IMR-90 (cell line): ENCODE data around the gene CAMTA1. TPM values are rescaled to one million over a fixed set of nuclear protein-coding genes. Genes with fewer than 3 reads are reported as not detected.

Experiments used
- ATAC-seq: fragments of 200-7000 bp; cut with Tn5 transposase; 2 replicates; pipeline ENCODE4 v1.9.1; 2020; ENCODE audit warnings: low read depth, mild to moderate bottlenecking, moderate library complexity
- BruUV-seq: library from RNA; stranded (reverse); fragments of 400-500 nt; replicated peaks from 2 replicates; lab custom pipeline; 2021; lab: Mats Ljungman, UMichigan
- CTCF ChIA-PET: fragments of 300-600 bp; formaldehyde crosslinking; extraction: SDS; loops from one replicate; lab custom pipeline; 2021; ENCODE audit warnings: antibody characterized with exemption; lab: Yijun Ruan, JAX
- POLR2A ChIA-PET: fragments of 300-600 bp; sonication (Branson Sonifier 250); formaldehyde crosslinking; loops from one replicate; lab custom pipeline; 2022; ENCODE audit warnings: antibody characterized with exemption; ENCODE audit not compliant: unreplicated experiment; lab: Charles Lee
- DNase-seq: peaks from one replicate; pipeline ENCODE4 v3.0.0; 2013
- H2AFZ ChIP-seq: replicated peaks from 2 replicates; pipeline ENCODE3; 2013; ENCODE audit warnings: low read length, mild to moderate bottlenecking; ENCODE audit not compliant: poor library complexity
- H2AK5ac ChIP-seq: 2 replicates; pipeline ENCODE4 v1.6.1; 2013; ENCODE audit warnings: low read depth, low read length, inconsistent platforms
- H2AK9ac ChIP-seq: replicated peaks from 2 replicates; pipeline ENCODE3; 2013; ENCODE audit warnings: mild to moderate bottlenecking, low read depth, low read length, moderate library complexity; ENCODE audit not compliant: poor library complexity
- H2BK120ac ChIP-seq: 2 replicates; pipeline ENCODE4 v1.6.1; 2013; ENCODE audit warnings: low read depth, low read length, inconsistent platforms
- H2BK15ac ChIP-seq: 3 replicates; pipeline ENCODE4 v1.6.1; 2013; ENCODE audit warnings: low read depth, low read length, inconsistent platforms
- H2BK20ac ChIP-seq: 2 replicates; pipeline ENCODE4 v1.6.1; 2013; ENCODE audit warnings: low read depth, mild to moderate bottlenecking, inconsistent platforms, low read length, moderate library complexity
- H2BK5ac ChIP-seq: 2 replicates; pipeline ENCODE4 v1.6.1; 2013; ENCODE audit warnings: mild to moderate bottlenecking, low read depth, low read length, inconsistent platforms; ENCODE audit not compliant: poor library complexity, severe bottlenecking
- H3K14ac ChIP-seq: replicated peaks from 2 replicates; pipeline ENCODE4 v1.6.1; 2013; ENCODE audit warnings: low read depth, low read length, inconsistent platforms
- H3K18ac ChIP-seq: 2 replicates; pipeline ENCODE4 v1.6.1; 2013; ENCODE audit warnings: low read depth, low read length, control low read depth
- H3K23ac ChIP-seq: 2 replicates; pipeline ENCODE4 v1.6.1; 2013; ENCODE audit warnings: low read depth, low read length, inconsistent platforms
- H3K27ac ChIP-seq: 2 replicates; pipeline ENCODE4 v1.5.1; 2013; ENCODE audit warnings: mild to moderate bottlenecking, control low read depth, low read length; ENCODE audit not compliant: insufficient read depth
- H3K27me3 ChIP-seq: 2 replicates; pipeline ENCODE4 v1.6.1; 2013; ENCODE audit warnings: low read length; ENCODE audit not compliant: control insufficient read depth, insufficient read depth
- H3K36me3 ChIP-seq: 2 replicates; pipeline ENCODE4 v1.6.1; 2013; ENCODE audit warnings: low read length, mixed read lengths; ENCODE audit not compliant: control insufficient read depth, insufficient read depth
- H3K4ac ChIP-seq: 2 replicates; pipeline ENCODE4 v1.6.1; 2013; ENCODE audit warnings: low read depth, low read length, inconsistent platforms
- H3K4me1 ChIP-seq: 2 replicates; pipeline ENCODE4 v1.6.1; 2013; ENCODE audit warnings: low read length, mixed read lengths; ENCODE audit not compliant: control insufficient read depth, insufficient read depth
- H3K4me2 ChIP-seq: 2 replicates; pipeline ENCODE4 v1.6.1; 2013; ENCODE audit warnings: low read depth, mild to moderate bottlenecking, control low read depth, low read length, moderate library complexity
- H3K4me3 ChIP-seq: 2 replicates; pipeline ENCODE4 v1.5.1; 2013; ENCODE audit warnings: low read depth, mild to moderate bottlenecking, control low read depth, low read length, moderate library complexity; ENCODE audit not compliant: insufficient read depth
- H3K56ac ChIP-seq: 2 replicates; pipeline ENCODE4 v1.6.1; 2013; ENCODE audit warnings: low read length, inconsistent platforms; ENCODE audit not compliant: insufficient read depth; ENCODE audit errors: extremely low read depth
- H3K79me1 ChIP-seq, 2 experiments: 2 replicates each; pipeline ENCODE4 v1.6.1; 2013; ENCODE audit warnings: low read length in 2 of 2, inconsistent platforms in 1 of 2, low read depth in 1 of 2
- H3K9ac ChIP-seq: 2 replicates; pipeline ENCODE4 v1.6.1; 2013; ENCODE audit warnings: low read depth, low read length, control low read depth
- H3K9me1 ChIP-seq: 2 replicates; pipeline ENCODE4 v1.6.1; 2013; ENCODE audit warnings: low read length, inconsistent platforms; ENCODE audit not compliant: insufficient read depth
- H3K9me3 ChIP-seq: 2 replicates; pipeline ENCODE4 v1.6.1; 2013; ENCODE audit warnings: low read length; ENCODE audit not compliant: control insufficient read depth, insufficient read depth
- H4K20me1 ChIP-seq: 2 replicates; pipeline ENCODE4 v1.6.1; 2013; ENCODE audit warnings: low read length, inconsistent platforms; ENCODE audit not compliant: insufficient read depth
- H4K5ac ChIP-seq: 2 replicates; pipeline ENCODE4 v1.6.1; 2013; ENCODE audit warnings: mild to moderate bottlenecking, low read depth, low read length, control low read depth
- H4K8ac ChIP-seq, 2 experiments: 2 replicates each; pipeline ENCODE4 v1.6.1; 2013; ENCODE audit warnings: low read depth in 2 of 2, low read length in 2 of 2, control low read depth in 1 of 2, inconsistent platforms in 1 of 2
- H4K91ac ChIP-seq: 2 replicates; pipeline ENCODE4 v1.6.1; 2013; ENCODE audit warnings: low read depth, low read length, inconsistent platforms; ENCODE audit not compliant: insufficient read depth
- BHLHE40 ChIP-seq: fragments of 150-350 bp; IDR thresholded peaks from 2 replicates; pipeline ENCODE4 v1.6.1; 2016; ENCODE audit warnings: mild to moderate bottlenecking, low read depth, low read length
- CEBPB ChIP-seq: IDR thresholded peaks from 2 replicates; pipeline ENCODE4 v1.6.1; 2012; ENCODE audit warnings: low read depth, low read length, improper control_type of control experiment
- CHD1 ChIP-seq: IDR thresholded peaks from 2 replicates; pipeline ENCODE4 v1.6.1; 2012; ENCODE audit warnings: low read depth, low read length, improper control_type of control experiment
- FOS ChIP-seq: fragments of 150-350 bp; IDR thresholded peaks from 2 replicates; pipeline ENCODE4 v1.6.1; 2016; ENCODE audit warnings: low read depth, low read length
- MAFK ChIP-seq: IDR thresholded peaks from 2 replicates; pipeline ENCODE4 v1.6.1; 2012; ENCODE audit warnings: low read depth, low read length, improper control_type of control experiment
- MAZ ChIP-seq: IDR thresholded peaks from 2 replicates; pipeline ENCODE4 v1.6.1; 2012; ENCODE audit warnings: low read depth, mild to moderate bottlenecking, low read length, improper control_type of control experiment, moderate library complexity, borderline replicate concordance
- MXI1 ChIP-seq: IDR thresholded peaks from 2 replicates; pipeline ENCODE4 v1.6.1; 2012; ENCODE audit warnings: low read depth, mild to moderate bottlenecking, low read length, moderate library complexity, borderline replicate concordance
- NFE2L2 ChIP-seq: fragments of 150-350 bp; IDR thresholded peaks from 2 replicates; pipeline ENCODE4 v1.6.1; 2016; ENCODE audit warnings: low read depth, mild to moderate bottlenecking, low read length
- POLR2A ChIP-seq: IDR thresholded peaks from 2 replicates; pipeline ENCODE4 v1.6.1; 2012; ENCODE audit warnings: mild to moderate bottlenecking, low read depth, low read length
- RAD21 ChIP-seq: IDR thresholded peaks from 2 replicates; pipeline ENCODE4 v1.6.1; 2012; ENCODE audit warnings: low read length, improper control_type of control experiment
- RCOR1 ChIP-seq: IDR thresholded peaks from 2 replicates; pipeline ENCODE4 v1.6.1; 2012; ENCODE audit warnings: mild to moderate bottlenecking, low read length, improper control_type of control experiment; ENCODE audit not compliant: insufficient replicate concordance
- RFX5 ChIP-seq: IDR thresholded peaks from 2 replicates; pipeline ENCODE4 v1.8.0; 2012; ENCODE audit warnings: low read depth, mild to moderate bottlenecking, low read length, moderate library complexity
- SMC3 ChIP-seq: fragments of 150-350 bp; IDR thresholded peaks from 2 replicates; pipeline ENCODE4 v1.6.1; 2016; ENCODE audit warnings: low read depth, mild to moderate bottlenecking, antibody characterized with exemption, low read length, moderate library complexity
- WGBS, 2 experiments: methylation state at CpG; one replicate each; pipeline versions ENCODE4 v1.1.5 to v1.1.7; 2013; ENCODE audit warnings: missing lambda C conversion rate in 2 of 2; ENCODE audit not compliant: insufficient read length in 1 of 2; ENCODE audit errors: extremely low coverage in 2 of 2; 5-methylcytosine and 5-hydroxymethylcytosine counted together
- dilution Hi-C: fragments of 300-500 bp; cut with HindIII; formaldehyde crosslinking; loops from one replicate; pipeline ENCODE4 v1.14.3; 2018; ENCODE audit warnings: low sequenced_read_pairs; ENCODE audit not compliant: unreplicated experiment
- in situ Hi-C: fragments of 300-500 bp; cut with MboI; formaldehyde crosslinking; loops from 3 replicates; pipeline ENCODE4 v1.14.3; 2019; ENCODE audit warnings: low sequenced_read_pairs, inconsistent platforms, mixed read lengths
- intact Hi-C: fragments of 100-400 bp; cut with micrococcal nuclease; formaldehyde crosslinking; loops from 2 replicates; pipeline ENCODE4 v1.10.0; 2022
- polyA plus RNA-seq, 3 experiments: library from polyadenylated mRNA; depleted of rRNA; stranded (reverse); fragments of >200 nt; gene quantifications; 2 replicates each; pipeline ENCODE4 v1.2.3, GENCODE V29; 2012; ENCODE audit warnings: low replicate concordance in 1 of 3
- total RNA-seq: library from RNA; depleted of rRNA; stranded (reverse); fragments of >200 nt; gene quantifications from 2 replicates; pipeline ENCODE4 v1.2.3, GENCODE V29; 2012
- TF ChIP-seq, protein P1 (sequence below): fragments of 150-350 bp; IDR thresholded peaks from 2 replicates; pipeline ENCODE4 v1.6.1; 2017; ENCODE audit warnings: mild to moderate bottlenecking, antibody characterized with exemption, low read length, low read depth
- TF ChIP-seq, protein P2 (sequence below): fragments of 150-350 bp; IDR thresholded peaks from 2 replicates; pipeline ENCODE4 v1.6.1; 2016; ENCODE audit warnings: low read depth, mild to moderate bottlenecking, low read length, moderate library complexity, borderline replicate concordance
- TF ChIP-seq, protein P3 (sequence below): conservative IDR thresholded peaks from 2 replicates; pipeline ENCODE4 v1.5.1; 2012; ENCODE audit warnings: mild to moderate bottlenecking, low read depth, low read length, improper control_type of control experiment

Gene CAMTA1
- total and polyA plus RNA-seq, 2 of the 4 experiments (the other 2 are of a cell fraction) = 35.5 to 74.3 TPM

DNA sequence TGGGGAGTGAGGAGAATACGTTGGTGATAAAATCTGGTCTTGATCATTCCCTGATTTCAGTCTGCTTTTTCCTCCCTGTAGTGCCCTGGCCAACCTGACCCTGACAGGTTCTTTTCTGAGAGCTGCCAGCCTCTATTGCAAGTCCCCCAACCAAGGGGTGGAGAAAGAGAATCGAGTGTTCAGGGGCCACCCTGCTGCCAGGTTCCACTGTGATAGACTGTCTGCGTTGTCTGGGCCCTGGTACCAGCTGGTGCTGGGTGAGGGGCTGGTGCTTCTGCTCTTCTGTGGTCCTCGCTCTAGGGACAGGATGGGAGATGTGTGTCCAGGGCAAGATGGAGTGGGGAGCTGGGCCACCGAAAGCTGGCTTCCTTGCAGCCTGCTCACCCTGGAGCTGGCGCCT is 214.6 kb downstream of the CAMTA1 start:
- Histone ChIP-seq H3K4me1 (no peaks in the 10 kb centered on the region), H3K4me3 (no peak overlapping the region), H3K4ac (no peak overlapping the region), H2AFZ (no peak overlapping the region), H3K23ac (no peak overlapping the region), H3K56ac (no peak overlapping the region), H3K18ac (no peak overlapping the region), H4K5ac (no peak overlapping the region), H3K27me3 (peaks cover 24% of the 10 kb centered on the region), H3K79me1 (no peaks in the 10 kb centered on the region), H3K27ac (no peak overlapping the region), H2BK20ac (no peak overlapping the region), H3K36me3 (no peaks in the 10 kb centered on the region), H4K20me1 (no peaks in the 10 kb centered on the region), H4K91ac (no peak overlapping the region), H3K14ac (no peak overlapping the region), H3K4me2 (no peak overlapping the region), H2BK5ac (no peak overlapping the region), H3K9ac (no peak overlapping the region), H3K9me1 (no peaks in the 10 kb centered on the region), H4K8ac (no peak overlapping the region), H2AK5ac (no peak overlapping the region), H2AK9ac (no peak overlapping the region), H3K9me3 (no peaks in the 10 kb centered on the region), H2BK15ac (no peak overlapping the region), H2BK120ac (no peak overlapping the region)
- TF ChIP-seq, protein P1, sequence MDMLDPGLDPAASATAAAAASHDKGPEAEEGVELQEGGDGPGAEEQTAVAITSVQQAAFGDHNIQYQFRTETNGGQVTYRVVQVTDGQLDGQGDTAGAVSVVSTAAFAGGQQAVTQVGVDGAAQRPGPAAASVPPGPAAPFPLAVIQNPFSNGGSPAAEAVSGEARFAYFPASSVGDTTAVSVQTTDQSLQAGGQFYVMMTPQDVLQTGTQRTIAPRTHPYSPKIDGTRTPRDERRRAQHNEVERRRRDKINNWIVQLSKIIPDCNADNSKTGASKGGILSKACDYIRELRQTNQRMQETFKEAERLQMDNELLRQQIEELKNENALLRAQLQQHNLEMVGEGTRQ = no peak
- TF ChIP-seq, protein P2, sequence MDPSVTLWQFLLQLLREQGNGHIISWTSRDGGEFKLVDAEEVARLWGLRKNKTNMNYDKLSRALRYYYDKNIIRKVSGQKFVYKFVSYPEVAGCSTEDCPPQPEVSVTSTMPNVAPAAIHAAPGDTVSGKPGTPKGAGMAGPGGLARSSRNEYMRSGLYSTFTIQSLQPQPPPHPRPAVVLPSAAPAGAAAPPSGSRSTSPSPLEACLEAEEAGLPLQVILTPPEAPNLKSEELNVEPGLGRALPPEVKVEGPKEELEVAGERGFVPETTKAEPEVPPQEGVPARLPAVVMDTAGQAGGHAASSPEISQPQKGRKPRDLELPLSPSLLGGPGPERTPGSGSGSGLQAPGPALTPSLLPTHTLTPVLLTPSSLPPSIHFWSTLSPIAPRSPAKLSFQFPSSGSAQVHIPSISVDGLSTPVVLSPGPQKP = no peak
- TF ChIP-seq MAZ (no peak), BHLHE40 (no peak), POLR2A (no peak), CHD1 (no peak), FOS (no peak), RFX5 (no peak), NFE2L2 (no peak), RCOR1 (no peak), RAD21 (no peak), CEBPB (no peak), SMC3 (no peak), MAFK (no peak), MXI1 (no peak)
- TF ChIP-seq, protein P3, sequence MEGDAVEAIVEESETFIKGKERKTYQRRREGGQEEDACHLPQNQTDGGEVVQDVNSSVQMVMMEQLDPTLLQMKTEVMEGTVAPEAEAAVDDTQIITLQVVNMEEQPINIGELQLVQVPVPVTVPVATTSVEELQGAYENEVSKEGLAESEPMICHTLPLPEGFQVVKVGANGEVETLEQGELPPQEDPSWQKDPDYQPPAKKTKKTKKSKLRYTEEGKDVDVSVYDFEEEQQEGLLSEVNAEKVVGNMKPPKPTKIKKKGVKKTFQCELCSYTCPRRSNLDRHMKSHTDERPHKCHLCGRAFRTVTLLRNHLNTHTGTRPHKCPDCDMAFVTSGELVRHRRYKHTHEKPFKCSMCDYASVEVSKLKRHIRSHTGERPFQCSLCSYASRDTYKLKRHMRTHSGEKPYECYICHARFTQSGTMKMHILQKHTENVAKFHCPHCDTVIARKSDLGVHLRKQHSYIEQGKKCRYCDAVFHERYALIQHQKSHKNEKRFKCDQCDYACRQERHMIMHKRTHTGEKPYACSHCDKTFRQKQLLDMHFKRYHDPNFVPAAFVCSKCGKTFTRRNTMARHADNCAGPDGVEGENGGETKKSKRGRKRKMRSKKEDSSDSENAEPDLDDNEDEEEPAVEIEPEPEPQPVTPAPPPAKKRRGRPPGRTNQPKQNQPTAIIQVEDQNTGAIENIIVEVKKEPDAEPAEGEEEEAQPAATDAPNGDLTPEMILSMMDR = no peak
- dilution Hi-C loops = no loop called here
- intact Hi-C loops = no loop called here
- no peak for DNase-seq
- CTCF ChIA-PET = no interaction called here
- BruUV-seq = no TSS peak
- 40% methylated on average over 1 of the region's 6 CpGs; no CpG with 5 or more reads in 1 of the 2 experiments for WGBS, 2 experiments
- no peak for ATAC-seq
- in situ Hi-C loops = no loop called here
- POLR2A ChIA-PET = no interaction called here
